ENCODE measurements around the gene DDTL.

DDTL gene

DNA sequence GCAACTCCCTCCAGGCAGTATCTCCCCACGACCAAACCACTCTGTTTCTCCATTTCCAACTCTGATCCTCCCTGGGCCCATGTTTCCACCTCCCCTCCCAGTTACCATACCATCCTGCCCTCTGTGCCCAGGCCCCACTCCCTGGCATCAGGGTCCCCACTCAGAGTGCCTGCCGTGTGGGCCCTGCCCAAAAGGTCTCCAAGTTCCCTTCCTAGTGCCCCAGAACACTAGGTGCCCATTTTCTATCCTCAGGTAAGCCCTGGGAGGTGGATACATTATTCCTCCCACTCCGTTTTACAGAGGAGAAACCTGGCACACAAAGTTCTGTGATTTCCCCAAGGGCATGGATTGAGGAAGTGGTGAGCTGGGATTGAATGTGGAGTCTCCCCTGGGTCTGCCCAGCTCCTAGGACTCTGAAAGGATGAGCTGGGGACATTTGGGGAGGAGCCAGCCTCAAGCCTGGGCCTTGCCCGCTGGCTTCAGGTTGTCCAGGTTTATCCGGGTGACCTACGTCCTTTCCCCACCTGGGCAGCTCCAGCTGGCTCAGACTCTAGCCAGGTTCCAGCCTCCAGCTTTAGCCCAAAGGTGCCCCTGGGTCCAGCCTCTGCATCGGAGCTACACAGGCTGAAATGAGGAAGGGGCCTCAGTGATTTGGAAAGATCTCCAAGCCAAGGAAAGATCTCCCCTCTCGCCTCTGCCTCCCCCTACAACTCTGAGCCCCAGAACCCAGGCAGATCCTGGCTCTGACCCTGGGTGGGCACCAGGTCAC, 40.7 kb downstream of the DDTL start:
- no peak for DNase-seq

DNA sequence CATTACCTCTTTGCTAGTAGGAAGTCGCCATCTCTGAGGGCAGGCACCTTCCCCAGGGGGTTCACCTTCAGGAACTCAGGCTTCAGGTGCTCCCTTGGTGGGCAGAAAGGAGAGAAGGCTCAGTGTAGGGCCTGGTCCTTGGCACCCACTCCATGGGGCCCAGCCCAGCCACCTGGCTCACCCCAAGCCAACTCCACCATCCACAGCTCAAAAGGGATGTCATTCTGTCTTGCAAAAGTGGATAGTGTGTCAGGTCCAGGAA, 41.3 kb downstream of the DDTL start:
- no peak for DNase-seq

DNA sequence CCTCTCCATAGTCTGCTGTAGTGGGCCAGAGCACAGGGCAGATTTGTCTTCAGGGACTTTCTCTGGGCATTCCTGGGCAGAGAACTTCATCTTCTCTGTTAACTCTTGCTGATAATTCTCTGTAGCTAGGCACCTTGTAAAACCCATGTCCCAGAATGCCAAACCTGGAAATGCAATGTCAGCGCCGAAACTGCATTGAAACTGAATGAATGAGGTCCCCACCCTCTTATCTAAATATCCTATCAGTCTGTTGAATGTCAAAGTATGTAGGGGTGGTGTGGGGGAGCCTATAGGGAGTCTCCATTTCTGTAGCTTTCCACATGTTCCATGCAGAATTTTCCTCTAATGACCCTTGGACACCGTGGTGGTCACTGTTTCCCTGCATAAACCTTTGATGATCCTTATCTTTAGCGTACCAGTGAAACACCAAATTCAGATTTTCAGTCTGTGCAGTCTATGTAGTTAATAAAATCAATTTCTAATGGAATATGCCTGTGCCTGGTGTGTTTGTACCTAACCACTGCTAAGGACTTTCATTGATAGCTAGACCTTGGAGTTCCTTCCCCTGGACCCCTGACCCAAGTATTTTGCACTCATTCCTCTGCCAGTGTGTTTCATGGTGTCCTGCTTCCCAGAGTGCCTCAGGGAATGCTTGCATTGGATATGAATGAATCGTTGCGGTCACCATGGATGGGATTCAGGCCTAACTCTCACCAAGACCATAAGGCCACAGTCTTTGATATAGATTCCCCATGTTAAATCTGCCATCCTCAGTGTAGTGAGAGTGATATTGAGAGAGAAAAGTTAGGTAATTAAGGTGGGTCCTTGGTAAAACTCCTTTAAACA, 41.9 kb downstream of the DDTL start:
- no peak for DNase-seq

GRCh38 chr22:24009227-24010017, 42.7 kb downstream of the DDTL start:
- DNase-seq, result no peak

DNA sequence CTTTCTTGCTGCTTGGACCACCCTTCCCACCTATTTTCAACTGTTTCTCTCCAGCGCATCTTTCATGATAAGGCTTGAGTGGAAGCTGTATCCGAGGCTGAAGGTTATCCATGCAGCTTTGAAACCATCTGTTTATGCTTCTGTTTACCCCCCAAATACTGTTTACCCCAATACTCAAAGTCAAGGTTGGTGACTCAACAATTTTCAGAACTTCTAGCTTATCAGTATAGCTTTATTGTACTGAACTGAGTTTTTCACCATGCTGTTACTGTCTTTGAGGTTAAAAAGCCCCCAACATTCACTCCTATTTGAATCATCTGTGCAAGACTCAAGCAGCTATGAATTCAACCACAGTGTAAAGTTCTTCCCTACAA, 43.3 kb downstream of the DDTL start:
- DNase-seq, result no peak

GRCh38 chr22:24011735-24012068, 45.0 kb downstream of the DDTL start:
- no peak for DNase-seq

- no peak for DNase-seq
Measured at GRCh38 chr22:24016156-24016555, 49.5 kb downstream of the DDTL start.

DNA sequence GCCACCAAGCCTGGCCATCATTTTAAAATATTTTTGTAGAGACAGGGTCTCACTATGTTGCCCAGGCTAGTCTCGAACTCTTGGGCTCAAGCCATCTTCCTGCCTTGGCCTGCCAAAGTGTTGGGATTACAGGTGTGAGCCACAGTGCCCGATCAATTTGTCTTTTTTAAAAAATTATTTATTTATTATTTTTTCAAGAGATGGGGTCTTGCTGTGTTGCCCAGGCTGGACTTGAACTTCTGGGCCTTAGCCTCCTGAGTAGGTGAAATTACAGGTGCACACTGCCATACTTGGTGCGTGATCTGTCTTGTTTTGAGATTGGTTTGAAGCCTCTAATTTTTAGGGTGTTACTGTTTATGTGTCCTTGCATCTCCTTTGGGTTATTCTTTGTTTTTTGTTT, 54.6 kb downstream of the DDTL start:
- no peak for DNase-seq

Data from SHP77 treated with DMSO at 0.1 percent for 48 hours (cell line).